Measurements from ENCODE around the gene KLK13.

GRCh38 chr19:51064534-51065220 is at the start of gene KLK13:
- no peak for TF ChIP-seq CTCF (IDR thresholded peaks at IDR 0.05; ENCODE audit: low read depth, low read length)
- TF ChIP-seq EZH2phosphoT487 (IDR thresholded peaks at IDR 0.05; ENCODE audit: low read depth) = no peak
